Measurements from ENCODE around the gene CCDC134.

Gene CCDC134

DNA sequence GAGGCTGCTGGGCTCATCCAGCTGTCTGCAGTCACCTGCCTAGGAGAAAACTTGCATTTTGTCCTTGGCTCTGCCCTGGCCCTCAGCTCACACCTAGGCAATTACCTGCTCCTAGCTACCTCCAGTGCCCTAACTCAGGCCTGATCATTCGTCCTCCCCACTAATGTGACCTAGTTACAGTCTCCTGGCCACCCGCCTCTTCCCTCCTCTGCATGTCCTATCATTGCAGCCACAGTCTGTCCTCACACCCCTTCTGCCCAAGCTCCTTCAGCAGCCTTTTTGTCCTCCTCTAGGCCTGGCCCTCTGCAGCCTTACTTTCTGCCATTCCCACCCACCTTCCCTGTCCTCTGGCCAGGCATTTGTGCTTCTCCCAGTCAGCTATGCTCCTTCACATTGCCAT is 17.7 kb upstream of the CCDC134 start:
- no peak for DNase-seq

DNA sequence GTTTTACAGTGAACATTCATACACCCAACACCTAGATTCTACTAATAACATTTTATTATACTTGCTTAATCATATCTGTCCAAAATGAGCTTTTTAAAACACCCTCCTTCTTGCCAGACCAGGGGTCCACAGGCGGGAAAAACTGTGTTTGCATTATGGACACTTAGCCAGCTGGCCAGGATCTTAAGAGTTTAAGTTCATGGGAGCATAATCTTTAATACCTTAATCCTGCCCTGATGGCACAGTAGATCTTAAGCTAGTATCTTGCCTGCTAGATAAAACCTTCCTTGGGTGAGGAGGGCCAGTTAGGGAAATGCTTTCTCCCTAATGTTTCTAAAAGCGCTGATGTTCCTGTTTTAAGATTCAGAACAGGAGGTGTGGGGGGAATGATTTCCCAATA is 13.1 kb upstream of the CCDC134 start:
- no peak for DNase-seq

DNA sequence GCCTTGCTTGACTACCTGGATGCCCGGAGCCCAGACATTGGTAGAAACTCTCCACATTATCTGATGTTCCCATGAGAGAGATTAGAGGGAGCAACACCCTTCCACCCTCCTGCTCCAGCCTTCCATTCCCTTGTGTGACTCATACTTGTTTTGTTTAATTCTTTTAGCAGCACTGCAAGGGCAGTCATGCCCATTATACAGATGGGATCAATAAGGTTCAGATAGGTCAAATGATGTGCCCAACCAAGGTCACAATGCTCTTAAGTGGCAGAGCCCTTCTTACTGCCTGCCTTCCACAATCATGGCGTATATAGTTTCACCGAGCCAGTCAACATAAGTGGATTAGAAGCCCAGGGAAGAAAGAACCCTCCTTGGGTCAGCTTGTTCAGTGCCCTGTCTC is 6.6 kb upstream of the CCDC134 start:
- DNase-seq = no peak

DNA sequence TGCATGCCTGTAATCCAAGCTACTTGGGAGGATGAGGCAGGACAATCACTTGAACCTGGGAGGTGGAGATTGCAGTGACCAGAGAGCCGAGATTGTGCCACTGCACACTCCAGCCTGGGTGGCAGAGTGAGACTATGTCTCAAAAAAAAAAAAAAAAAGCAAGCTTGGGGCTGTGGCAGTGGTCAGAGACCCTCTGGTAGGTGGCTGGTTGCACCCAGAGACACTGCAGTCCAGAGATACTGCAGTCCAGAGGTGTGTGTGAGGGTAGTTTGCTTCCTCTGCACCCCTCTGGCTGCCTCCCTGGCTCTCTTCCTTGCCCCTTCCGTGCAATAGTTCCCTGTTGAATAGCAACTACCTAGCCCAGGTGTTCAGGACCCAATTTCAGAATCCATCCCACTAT is 1.7 kb upstream of the CCDC134 start:
- DNase-seq = no peak

DNA sequence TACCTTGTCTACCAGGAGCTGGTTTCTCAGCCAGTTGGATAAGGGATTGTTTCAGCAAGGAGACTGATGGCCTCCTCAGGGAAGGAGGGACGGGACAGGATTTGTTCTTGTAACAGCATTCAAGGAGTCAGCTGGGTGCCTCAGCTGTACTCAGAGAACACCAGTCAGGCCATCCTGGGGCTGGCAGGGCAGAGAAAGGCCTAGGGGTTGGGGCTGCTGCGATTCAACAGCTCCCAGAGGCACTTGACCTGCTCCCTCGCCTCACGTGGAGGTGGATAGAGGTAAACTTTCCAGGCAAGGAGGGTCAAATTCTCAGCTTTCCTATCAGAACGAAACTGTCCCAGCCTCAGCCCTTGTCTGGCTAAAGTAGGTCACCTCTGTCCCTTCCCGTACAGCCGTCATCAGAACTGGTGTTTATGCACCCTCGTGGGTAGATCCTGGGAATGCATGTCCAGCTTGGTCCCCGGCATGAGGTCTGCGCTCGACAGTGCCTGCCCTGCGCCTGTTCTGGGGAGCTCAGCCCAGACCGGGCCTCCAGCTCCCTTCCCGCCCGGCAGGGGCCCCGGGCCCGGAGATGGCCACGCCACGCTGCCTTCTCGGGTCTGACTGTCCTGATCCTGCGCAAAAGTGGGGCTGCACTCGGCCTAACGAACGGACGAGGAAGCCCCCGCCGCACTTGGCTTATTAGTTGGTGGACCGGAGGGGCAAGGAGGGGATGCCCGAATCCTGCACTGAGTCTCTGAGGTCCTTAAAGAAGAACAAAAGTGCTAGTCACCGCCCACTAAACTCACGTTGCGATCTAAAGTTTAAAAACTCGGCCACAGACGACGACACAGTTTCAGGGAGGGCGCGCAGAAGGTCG is 762 bp upstream of the CCDC134 start:
- peak in 31 of 56 donors; percentile 8 to 69 (median 47) for DNase-seq

DNA sequence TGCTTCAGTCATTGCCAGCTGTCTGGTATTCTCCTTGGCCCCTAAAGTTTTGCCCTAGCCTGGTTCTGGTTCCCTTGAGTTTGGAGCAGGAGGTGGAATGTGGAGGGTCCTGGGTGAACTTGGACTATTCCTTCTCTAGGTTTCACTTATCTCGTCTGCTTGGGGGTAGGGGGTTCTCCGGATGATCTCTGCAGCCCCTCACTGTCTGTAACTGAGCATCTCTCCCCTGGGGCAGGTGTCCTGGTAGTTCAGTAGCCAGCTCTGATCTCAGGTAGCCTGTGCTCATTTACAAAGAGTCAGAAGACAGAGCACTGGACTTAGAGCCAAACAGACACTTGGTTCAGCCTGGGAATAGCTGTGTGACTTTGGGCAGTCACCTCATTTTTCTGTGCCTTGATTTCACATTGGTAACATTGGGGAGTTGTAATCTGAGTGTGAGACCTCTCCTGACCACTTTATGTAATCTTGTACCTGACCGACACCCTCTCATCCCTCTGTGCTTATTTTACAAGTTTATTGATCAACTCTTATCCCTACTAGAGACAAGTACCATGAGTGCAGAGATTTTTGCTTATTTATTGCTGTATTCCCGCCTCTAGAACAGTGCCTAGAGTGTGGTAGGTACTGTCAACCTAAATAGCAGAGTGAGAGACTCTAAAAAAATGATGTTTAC is 804 bp downstream of the CCDC134 start:
- no peak for DNase-seq

DNA sequence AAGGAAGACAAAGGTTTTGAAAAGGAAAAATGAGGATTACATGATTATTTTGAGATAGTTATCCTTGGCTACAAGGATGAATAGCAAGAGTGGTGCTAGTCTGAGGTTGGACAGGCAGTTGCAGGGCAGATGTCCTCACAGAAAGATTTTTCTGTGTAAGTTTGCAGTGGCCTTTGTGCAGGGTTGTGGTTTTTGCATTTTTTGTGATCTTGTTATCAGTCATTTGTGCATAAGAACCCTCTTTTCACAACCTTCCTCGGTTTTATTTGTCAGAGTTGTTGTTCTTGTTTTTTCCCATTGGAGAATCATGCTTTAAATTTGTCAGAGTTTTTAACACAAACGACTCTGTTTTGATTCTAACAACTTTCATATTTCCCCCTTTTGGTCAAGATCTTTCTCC is 1.4 kb downstream of the CCDC134 start:
- DNase-seq = no peak

DNA sequence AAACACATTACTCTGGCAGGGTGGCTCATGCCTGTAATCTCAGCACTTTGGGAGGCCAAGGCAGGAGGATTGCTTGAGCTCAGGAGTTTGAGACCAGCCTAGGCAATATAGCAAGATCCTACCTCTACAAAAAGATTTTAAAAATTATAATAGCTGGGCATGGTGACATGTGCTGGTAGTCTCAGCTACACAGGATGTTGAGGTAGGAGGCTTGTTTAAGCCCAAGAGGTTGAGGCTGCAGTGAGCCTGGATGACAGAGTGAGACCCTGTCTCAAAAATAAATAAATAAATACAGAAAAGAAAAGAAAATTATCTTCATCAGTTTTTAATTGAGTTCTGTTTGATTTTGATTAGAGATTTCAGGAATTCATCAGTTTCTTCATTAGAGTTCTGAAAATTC is 5.2 kb downstream of the CCDC134 start:
- DNase-seq = no peak

DNA sequence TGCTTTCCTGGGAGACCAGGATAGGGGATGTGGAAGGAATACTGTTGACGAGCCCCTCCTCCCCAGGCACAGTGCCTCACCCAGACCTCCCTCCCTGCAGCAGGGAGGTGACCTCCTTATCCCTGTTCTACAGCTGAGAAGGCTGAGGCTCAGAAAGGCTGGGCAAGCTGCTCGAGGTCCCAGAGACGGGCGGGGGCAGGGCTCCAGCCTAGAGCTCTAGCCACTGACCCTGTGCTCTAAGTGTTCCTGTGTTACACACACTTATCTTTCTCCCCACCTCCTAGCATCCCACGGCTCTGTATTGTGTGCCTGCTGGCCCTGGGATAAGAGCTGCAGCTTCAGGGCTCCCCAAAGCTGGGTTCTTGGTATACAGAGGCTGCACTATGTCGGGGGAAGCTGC is 7.9 kb downstream of the CCDC134 start:
- DNase-seq = no peak

DNA sequence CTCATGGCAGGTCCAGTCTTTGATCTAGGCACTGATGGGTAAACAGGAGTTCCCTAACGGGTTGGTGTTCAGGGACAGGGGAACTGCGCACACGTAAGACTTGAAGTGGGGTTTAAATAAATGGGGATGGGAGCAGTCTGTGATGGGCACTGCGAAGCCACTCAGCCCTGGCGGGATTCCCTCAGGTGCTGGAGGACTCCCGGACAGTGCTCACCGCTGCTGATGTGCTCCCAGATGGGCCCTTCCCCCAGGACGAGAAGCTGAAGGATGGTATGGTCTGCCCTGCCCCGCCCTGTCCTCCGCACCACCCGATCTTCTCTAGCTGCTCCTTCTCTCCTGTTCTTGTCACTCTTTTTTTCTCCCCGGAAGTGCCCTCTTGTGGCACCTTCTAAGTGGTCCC is 9.5 kb downstream of the CCDC134 start:
- no peak for DNase-seq

DNA sequence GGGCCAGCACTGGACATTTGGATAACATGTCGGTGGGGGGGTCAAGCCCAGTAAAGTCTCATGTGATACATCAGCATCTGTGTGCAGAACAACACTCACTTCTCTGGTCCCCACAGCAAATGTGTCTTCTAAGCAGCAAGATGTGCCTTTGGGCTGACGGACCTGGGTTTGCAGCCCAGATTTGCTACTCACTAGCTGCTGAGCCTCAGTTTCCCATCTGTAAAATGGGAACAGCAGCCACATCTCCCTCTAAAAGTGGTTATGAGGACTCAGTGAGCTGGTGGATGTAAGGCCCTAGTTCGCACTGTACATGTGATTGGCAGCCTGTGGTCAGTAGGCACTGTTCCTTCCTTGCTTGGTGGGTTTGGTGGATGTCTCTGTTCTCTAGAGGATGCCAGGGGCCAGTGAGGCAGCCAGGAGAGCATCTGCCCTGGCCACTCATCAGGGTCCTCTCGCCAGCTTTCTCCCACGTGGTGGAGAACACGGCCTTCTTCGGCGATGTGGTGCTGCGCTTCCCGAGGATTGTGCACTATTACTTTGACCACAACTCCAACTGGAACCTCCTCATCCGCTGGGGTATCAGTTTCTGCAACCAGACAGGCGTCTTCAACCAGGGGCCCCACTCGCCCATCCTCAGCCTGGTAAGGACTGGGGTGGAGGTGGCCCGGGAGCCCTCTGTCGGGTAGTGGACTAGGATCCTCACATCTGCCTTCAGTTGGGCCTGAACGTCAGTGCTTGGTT is 12.5 kb downstream of the CCDC134 start:
- DNase-seq = no peak

DNA sequence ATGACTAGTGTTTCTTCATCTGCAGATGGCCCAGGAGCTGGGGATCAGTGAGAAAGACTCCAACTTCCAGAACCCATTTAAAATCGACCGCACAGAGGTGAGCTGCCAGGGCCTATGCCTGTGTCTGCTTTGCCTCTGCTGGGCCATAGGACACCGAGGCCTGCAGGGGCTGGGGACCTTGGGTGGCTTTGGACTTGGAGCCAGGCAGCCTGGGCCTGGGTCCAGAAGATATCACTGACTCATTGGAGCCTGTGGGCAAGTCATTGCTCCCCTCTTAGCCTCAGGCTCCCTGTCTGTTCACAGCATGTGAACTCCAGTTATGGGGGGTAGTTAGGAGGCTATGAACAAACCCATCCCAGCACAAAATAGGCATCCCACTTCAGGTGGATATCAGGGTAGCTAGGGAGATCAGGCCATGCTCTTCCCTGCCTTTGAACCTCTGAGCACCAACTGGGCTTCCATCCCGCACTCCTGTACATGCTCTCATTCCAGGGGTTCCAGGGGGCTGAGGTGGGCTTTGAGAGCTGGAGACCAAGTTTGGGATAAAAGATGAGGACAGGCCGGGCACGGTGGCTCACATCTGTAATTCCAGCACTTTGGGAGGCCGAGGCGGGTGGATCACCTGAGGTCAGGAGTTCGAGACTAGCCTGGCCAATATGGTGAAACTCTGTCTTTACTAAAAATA is 13.4 kb downstream of the CCDC134 start:
- DNase-seq = no peak

DNA sequence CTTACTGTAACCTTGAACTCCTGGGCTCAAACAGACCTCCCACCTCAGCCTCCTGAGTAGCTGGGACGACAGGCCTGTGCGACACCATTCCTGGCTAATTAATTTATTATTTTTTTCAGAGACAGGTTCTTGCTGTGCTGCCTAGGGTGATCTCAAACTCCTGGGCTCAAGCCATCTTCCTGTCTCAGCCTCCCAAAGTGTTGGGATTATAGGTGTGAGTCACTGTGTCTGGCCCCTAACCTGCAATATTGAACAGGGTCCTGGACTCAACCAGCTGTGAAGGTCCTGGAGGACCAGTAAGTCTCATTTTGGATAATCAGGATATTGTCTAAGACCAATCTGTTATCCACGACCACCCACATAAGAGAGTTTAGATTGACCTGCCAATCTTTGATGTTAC is 15.2 kb downstream of the CCDC134 start:
- DNase-seq = no peak

DNA sequence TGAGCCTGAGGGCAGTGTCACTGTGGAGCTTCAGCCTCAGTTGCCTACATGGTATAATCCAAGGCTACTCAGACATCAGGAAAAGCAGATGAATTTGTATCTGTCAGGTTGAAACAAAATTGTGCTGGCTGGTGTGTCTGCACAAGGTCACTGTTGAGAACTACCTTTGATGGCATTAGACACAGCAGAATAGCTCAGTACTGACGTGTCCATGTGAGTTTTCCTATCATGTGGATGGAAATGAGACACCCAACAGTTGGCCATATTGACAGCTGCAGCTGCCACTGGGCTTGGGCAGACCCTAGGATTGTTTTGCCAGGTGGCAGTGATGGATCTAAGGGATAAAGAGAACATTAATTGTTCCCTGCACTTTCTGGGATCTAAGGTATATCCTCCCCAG is 15.8 kb downstream of the CCDC134 start:
- no peak for DNase-seq

DNA sequence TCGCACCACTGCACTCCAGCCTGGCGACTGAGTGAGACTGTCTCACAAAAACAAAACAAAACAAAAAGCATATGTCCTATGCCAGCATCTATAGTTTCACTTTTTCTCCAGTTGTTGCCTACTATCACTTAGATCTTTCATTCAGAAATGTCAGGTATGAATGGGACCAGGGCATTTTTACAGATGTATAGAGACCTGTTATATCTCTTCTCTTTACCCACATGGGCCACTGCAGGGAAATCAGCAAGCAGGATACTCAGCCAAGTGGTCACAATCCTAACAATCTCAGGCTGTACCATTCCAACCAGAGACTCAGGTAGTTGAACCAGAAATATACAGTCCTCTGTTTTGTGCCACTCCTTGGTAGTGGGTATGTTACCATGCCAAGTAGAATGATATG is 16.4 kb downstream of the CCDC134 start:
- DNase-seq = no peak

DNA sequence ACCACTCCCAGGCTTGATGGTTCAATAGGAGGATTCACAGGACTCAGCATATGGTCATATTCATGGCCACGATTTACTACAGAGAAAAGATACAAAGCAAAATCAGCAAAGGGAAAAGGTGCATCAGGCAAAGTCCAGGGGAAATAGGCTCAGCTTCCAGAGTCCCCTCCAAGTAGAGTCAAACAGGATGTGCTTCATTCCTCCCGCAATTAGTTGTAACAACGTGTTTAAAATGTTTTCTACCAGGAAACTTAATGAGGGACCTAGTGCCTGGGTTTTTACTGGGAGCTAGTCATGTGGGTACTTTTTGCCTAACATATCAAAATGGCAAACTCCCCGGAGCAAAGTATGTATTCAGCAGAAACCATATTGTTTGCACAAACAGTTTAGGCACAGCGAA is 17.5 kb downstream of the CCDC134 start:
- no peak for DNase-seq

DNA sequence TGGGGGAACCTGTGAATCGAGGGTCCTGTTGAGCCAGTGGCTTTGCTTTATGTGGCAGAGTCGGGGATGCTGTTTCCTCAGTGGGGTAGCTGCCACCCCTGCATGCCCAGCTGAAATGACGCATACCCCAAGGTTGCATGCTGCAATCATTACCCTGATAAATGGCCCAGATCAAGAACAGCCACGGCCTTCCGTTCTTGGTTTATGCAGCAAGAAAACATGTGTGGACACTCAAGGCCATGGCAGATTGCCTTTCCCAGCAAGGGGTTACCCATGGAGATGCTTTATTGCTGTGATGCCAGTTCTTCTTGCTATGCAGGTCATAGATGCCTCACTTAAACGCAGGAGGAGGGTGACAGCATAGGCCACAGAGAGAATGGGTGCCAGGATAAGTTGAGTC is 18.1 kb downstream of the CCDC134 start:
- no peak for DNase-seq

DNA sequence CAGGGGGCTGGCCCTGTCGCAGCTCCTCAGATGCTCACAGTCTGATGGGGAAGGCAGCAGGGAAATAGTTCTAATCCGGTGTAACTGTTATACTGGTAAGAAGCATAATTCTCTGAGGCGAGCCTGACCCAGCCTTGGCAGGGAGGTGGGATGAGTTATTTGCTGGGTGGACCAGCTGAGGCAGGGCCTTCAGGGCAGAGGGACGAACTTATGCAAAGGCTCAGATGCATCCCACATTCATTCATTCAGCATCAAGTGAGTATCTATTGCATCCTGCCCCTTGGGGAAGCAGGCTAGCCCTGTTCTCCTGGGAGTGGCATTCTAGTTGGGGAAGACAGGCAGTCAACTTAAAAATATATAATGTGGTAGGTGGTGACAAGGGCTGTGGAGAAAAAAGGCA is 18.8 kb downstream of the CCDC134 start:
- no peak for DNase-seq

DNA sequence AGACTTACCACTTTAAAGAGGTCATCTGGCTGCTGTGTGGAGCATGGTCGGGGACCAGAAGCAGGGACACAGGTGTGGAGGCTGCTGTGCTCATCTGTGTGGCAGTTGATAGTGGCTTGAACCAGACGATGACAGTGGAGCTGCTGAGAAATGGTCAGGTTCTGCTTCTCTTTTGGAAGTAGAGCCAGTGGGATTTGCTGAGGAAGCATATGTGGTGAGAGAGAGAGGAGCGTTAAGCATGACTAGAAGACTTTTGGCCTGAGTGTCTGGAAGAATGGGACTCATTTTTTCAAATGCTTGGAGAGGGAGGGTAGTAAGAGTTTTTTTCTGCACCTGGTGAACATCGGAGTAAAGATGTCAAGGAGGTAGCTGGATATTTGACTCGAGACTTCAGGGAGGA is 20.0 kb downstream of the CCDC134 start:
- DNase-seq = no peak

DNA sequence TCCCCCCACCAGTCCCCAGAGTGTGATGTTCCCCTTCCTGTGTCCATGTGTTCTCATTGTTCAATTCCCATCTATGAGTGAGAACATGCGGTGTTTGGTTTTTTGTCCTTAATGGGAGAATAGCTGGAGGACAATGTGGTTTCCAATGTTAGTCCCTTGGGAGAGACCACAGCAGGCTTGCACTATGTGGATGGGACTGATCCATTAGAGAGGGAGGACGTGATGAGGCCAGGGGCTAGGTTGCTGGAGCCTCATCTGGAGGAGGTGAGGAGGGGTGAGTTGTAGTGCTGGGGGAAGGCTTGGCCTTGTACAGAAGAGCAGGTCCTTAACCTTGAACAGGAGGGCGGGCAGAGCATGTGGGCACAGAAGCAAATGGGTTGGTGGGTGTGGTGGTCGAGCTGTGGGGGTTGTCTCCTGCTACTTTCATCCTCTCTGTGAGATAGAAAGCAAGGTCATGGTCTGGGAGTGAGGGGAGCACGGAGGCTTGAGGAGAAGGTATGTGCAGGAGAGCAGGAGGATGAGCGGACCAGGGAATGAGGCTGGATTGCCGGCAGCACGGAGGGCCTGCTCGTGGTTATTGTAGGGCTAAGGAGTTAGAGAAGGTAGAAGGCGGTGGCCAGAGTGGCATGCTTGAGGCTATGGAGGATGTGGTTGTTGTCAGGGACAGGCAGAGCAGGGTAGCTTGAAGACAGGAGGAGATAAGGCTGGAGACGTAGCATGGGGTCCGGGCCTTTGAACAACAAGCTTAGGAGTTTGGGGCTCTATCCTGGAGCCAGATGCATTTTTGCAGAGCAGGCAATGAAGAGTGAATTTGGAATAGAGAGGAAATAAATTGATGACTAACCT is 21.2 kb downstream of the CCDC134 start:
- DNase-seq = no peak

Data from amygdala (tissue), 56 donors.